KBM-7 (cell line): ENCODE measurements around the gene OLIG2.

Experiments
- DNase-seq: peaks from one replicate; pipeline ENCODE4 v3.0.0-alpha.2; 2015
- in situ Hi-C: fragments of 300-500 bp; cut with MboI; formaldehyde crosslinking; loops from 2 replicates; pipeline ENCODE4 v1.14.3; 2020; ENCODE audit warnings: low sequenced_read_pairs, low pct_unique_long_range_greater_than_20kb, mixed read lengths

OLIG2 gene

GRCh38 chr21:33029975-33030461 lies 4.3 kb downstream of the OLIG2 start:
- in situ Hi-C loops: no loop called here
- no peak for DNase-seq

GRCh38 chr21:33030633-33031032 lies 4.9 kb downstream of the OLIG2 start:
- in situ Hi-C loops: no loop called here
- DNase-seq: no peak

DNA sequence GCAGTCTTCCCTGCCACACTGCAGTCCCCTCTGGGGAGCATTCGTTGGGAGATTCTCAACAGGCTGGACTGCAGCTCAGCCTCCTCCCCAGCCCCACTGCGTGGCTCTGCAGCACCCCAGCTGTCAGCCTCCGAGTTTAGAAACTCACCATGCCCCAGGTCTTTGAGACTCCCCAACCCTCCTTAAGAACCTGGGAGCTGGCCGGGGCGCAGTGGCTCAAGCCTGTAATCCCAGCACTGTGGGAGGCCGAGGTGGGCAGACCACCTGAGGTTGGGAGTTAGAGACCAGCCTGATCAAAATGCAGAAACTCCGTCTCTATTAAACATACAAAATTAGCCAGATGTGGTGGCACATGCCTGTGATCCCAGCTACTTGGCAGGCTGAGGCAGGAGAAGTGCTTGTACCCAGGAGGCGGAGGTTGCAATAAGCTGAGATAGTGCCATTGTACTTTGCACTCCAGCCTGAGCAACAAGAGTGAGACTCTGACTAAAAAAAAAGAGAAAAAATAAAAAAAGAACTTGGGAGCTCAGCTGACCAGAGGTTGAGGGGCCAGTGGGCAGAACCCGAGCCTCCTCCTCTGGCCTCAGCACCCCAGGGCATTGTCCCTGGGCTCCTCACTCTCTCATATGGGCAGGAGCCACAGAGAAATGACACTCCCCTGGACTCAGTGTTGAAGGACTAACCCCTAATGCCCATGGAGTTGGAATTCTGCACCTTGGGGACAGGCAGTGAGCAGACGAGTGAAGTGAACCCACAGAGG lies 5.6 kb downstream of the OLIG2 start:
- in situ Hi-C loops: no loop called here
- no peak for DNase-seq

DNA sequence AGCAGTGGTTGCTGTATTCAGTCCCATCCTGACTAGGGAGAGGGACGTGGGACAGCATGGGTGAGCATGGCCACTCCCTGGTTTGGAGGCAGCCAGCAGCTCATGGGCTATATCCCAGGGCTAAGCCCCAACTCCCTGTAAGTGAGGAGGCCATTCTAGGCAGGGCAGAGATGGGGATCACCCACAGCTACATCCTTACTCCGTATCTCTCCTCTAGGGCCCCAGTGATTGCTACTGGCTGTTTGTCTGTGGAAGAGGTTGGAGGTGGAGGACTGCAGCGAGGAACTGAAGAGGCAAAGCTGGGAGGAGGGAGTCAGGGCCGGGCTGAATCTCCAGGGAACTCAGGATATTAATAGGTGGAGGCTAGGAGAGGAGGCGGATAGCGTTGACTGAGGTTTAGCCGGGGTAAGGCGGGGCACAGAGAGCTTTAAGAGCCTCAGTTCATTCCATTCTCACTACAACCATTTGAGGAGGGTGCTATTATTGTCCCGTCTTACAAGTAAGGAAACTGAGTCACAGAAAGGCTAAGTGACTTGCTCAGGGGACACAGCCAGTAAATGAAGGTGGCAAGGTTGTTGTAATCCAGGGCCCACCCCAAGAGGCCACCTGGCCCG lies 6.8 kb downstream of the OLIG2 start:
- in situ Hi-C loops: no loop called here

DNA sequence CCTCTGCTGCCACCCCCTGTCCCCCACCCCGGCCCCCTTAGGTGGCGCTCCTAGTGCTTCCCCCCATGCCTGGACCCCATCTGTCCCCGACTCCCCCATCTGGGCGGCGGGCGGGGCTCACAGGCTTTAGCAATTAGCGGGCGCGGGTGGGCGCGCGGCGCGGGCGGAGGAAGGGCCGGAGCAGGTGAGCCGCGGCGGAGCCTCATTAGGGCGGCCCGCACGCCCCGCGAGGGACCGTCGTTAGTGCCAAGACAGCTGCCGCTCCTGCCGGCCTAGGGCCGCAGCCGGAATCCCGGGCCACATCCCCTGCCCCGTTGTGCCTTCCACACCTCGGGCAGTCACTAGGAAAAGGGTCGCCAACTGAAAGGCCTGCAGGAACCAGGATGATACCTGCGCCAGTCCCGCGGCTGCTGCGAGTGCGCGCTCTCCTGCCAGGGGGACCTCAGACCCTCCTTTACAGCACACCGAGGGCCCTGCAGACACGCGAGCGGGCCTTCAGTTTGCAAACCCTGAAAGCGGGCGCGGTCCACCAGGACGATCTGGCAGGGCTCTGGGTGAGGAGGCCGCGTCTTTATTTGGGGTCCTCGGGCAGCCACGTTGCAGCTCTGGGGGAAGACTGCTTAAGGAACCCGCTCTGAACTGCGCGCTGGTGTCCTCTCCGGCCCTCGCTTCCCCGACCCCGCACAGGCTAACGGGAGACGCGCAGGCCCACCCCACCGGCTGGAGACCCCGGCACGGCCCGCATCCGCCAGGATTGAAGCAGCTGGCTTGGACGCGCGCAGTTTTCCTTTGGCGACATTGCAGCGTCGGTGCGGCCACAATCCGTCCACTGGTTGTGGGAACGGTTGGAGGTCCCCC lies 7.6 kb downstream of the OLIG2 start:
- no peak for DNase-seq
- in situ Hi-C loops: no loop called here

More for the DNA sequence above, 6.8 kb downstream of the OLIG2 start:
- no peak for DNase-seq

GRCh38 chr21:33033961-33034413 lies 8.3 kb downstream of the OLIG2 start:
- no peak for DNase-seq
- in situ Hi-C loops: no loop called here

DNA sequence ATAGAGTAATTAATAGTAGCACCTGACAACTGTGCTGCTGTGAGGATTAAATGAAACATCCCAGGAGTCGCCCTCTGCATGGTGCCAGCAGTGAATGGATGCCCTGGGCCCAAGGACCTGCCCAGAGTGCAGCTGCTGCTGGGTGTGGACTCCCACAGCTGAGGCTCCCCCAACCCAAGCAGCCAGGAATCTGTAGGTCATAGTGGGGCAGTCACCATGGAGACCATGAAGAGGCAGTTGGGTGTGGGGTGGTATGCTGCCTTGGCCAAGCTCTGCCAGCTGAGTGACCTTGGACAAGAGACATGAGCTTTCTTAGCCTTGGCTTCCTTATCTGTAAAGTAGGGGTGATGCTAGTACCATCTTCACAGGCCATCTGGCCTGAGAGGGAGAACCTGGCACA lies 9.4 kb downstream of the OLIG2 start:
- DNase-seq: no peak
- in situ Hi-C loops: no loop called here

DNA sequence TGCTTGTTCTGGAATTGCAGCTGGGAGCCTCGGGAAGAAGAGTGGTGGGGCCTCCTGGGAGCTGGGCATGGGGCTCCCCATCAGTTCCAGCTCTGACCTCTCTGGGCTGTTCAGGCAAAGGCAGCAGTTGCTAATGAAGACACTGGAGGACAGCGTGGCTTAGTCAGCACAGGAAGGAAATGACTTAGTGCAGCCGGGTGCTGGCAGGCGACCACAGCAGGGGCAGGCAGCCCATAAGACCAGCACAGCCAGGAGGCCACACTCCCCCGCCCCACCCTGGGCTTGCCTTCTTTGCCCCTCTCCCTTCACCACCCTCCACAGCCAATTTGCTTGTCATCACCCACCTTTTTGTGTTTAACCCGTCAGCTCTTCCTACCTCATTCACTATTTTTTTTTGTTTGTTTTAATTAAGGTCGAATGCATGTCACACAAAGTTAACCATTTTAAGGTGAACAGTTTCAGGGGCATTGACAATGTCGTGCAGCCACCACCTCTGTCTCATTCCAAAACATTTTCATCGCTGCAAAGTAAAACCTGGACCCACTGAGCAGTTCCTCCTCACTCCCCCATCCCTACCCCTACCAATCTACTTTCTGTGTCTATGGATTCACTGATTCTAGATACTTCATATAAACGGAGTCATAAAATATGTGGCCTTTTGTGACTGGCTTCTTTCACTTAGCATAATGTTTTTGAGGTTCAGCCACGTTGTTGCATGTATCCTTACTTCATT lies 10.9 kb downstream of the OLIG2 start:
- DNase-seq: peak; percentile 90
- in situ Hi-C loops: no loop called here

DNA sequence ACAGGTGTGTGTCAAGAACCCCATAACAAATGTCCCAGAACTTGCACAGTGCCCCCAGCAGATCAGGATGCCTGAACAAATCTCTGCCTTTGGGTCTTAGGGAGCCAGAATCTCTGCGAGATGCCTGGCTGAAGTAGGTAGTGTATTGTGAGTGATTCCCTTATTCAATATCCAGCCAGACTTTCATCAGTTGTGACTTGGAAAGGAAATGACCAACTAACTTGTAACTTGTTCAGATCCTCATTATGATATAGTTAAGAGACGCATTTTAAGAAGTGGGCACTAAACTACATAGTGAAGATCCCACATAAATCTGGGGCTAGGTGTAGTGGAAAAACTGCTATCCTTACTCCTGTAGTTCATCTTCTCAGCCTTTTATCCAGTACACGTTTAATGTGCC lies 11.8 kb downstream of the OLIG2 start:
- in situ Hi-C loops: no loop called here
- DNase-seq: no peak

GRCh38 chr21:33039536-33039935 lies 13.8 kb downstream of the OLIG2 start:
- DNase-seq: peak; percentile 20
- in situ Hi-C loops: no loop called here

- no peak for DNase-seq
Measured at GRCh38 chr21:33040215-33040614, 14.5 kb downstream of the OLIG2 start.

GRCh38 chr21:33041981-33042380 lies 16.2 kb downstream of the OLIG2 start:
- DNase-seq: no peak
- in situ Hi-C loops: no loop called here

More at GRCh38 chr21:33040215-33040614, 14.5 kb downstream of the OLIG2 start:
- in situ Hi-C loops: no loop called here

- DNase-seq: no peak
- in situ Hi-C loops: no loop called here
Measured at GRCh38 chr21:33042812-33043211, 17.1 kb downstream of the OLIG2 start.

- in situ Hi-C loops: no loop called here
- DNase-seq: no peak
Measured at GRCh38 chr21:33046455-33046854, 20.7 kb downstream of the OLIG2 start.

DNA sequence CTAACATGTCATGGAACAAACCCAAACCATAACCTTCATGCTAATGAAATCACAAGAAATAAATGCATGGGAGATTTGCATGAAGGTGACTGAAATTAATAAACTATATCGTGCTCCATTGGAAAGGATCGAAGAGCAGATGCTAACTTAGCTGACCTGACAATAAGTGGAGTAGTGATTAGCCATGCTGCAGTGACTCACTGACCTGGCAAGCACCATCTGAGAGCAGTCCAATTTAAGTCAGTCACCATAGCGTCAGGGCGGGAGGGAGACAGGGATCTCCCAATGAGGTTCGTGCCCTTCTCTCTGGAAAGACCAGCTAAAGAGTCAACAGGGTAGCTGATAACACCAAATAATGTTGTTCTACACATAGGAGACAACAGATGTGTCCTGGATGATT lies 21.5 kb downstream of the OLIG2 start:
- in situ Hi-C loops: no loop called here
- no peak for DNase-seq

DNA sequence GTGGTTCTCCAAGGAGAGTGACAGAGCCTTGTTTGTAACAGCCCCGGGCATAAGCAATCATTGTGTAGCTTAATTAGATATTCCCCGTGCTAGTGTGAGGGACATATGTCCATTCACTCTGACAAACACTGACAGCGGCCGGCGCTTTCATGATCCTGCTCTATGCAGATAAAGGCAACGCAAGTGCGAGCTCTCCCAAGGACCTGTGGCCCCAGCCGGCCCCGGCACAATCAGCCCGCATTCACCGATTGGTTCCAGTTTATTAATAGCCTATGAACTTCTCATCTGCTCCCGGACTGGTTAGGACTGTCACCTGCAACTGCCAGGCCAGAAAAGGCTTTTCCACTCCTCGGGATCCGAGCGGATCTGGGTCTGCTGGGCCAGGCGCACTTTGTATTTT lies 26.2 kb downstream of the OLIG2 start:
- no peak for DNase-seq
- in situ Hi-C loops: no loop called here

DNA sequence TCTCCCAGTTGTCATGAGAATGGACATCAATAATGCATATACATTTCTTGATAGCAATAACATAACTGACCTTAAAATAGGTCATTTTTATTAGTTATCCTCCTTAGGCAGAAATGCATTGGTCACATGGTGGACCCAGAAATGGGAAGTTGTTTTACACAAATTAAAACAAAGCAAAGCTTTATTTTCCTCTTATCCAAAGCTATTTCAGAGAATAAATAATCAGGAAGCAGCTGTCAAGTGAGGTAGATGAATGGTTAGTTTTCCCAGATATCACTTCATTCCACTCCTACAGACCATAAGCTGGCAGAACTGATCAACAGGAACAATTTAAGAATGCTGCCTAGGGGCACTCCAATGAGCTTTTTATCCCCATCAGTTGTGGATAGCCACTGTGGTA lies 28.2 kb downstream of the OLIG2 start:
- no peak for DNase-seq
- in situ Hi-C loops: no loop called here

DNA sequence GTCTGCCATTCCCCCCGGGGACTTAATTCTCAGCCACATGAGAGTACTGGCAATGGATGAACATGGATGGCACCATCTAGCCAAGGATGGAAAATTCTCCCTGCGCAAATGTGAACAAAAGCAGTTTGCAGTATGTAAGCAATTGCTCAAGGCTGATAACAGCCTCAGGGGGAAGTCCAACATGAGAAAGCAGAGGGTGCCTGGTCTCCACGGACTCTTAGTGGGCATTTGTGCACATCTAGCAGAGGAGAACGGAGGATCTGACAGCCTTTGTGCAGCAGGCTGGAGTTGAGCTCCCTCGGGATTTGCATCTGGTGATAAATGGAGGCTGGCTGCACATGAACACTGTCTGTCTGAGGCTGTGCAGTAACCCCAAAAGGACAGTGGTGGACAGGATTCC lies 30.3 kb downstream of the OLIG2 start:
- no peak for DNase-seq

DNA sequence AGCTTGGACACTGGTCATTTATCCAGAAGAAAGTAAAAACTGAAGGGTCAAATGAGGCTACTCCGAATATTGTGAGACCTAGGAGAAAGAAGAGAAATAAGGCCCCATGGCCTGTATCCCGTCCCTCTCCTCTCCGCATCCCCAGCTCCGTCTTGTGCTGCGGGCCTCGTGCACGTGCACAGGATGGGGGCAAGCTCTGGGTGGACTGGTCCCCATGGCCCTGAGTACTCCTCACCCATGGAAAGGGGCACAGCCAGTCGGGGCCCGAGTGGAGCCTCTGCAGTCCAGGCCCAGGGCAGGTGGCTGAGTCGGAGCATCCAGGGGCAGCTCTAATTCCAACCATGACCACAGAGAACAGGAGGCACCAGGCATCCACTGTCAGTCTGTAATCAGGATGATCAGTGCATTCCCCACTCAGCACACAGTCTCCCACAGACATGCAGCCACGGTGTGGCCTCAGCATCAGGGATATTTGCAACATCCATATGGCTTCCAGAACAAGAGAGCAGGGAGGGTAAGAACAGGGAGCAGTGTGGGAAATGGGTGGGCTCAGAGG lies 31.7 kb downstream of the OLIG2 start:
- in situ Hi-C loops: no loop called here
- no peak for DNase-seq

More for the DNA sequence above, 30.3 kb downstream of the OLIG2 start:
- in situ Hi-C loops: no loop called here
